ENCODE results near the gene PGAP1.

GRCh38 chr2:196887431-196887830 lies 39.1 kb downstream of the PGAP1 start:
- TF ChIP-seq POLR2A (IDR thresholded peaks at IDR 0.05) (no peak), CTCF (IDR thresholded peaks at IDR 0.05) (no peak), EP300 (IDR thresholded peaks at IDR 0.05) (no peak), POLR2AphosphoS5 (IDR thresholded peaks at IDR 0.05) (no peak)
